Large intestine (tissue), 3 donors: ENCODE data around the gene CDH12. TPM values are rescaled to one million over a fixed set of nuclear protein-coding genes. Genes with fewer than 3 reads are reported as not detected.
A peak's percentile ranks its signal among the peaks of the same experiment; 100 is the strongest.

Source experiments
- DNase-seq, 2 donors: peaks; one replicate each; pipeline versions ENCODE4 v3.0.0 to v3.0.0-alpha.2; 2013
- H3K27ac ChIP-seq: one replicate; pipeline ENCODE4 v1.5.1; 2013; ENCODE audit warnings: low read length
- H3K27me3 ChIP-seq: 2 replicates; pipeline ENCODE4 v1.6.1; 2013; ENCODE audit warnings: low read length; ENCODE audit not compliant: control insufficient read depth, insufficient read depth
- H3K36me3 ChIP-seq: 2 replicates; pipeline ENCODE4 v1.6.1; 2013; ENCODE audit warnings: low read length; ENCODE audit not compliant: control insufficient read depth, insufficient read depth
- H3K4me1 ChIP-seq: one replicate; pipeline ENCODE4 v1.6.1; 2013; ENCODE audit warnings: low read length; ENCODE audit not compliant: control insufficient read depth, insufficient read depth
- H3K4me3 ChIP-seq: one replicate; pipeline ENCODE4 v1.5.1; 2013; ENCODE audit warnings: low read length
- H3K9me3 ChIP-seq: one replicate; pipeline ENCODE4 v1.6.1; 2013; ENCODE audit warnings: mild to moderate bottlenecking, low read depth, low read length, moderate library complexity; ENCODE audit not compliant: control insufficient read depth
- WGBS: methylation state at CpG from one replicate; pipeline ENCODE4 v1.1.5; 2013; ENCODE audit warnings: low lambda C conversion rate; ENCODE audit not compliant: insufficient coverage; 5-methylcytosine and 5-hydroxymethylcytosine counted together
- polyA plus RNA-seq: library from polyadenylated mRNA; unstranded; fragments of 120-200 nt; gene quantifications from one replicate; pipeline ENCODE4 v1.2.1, GENCODE V29; 2013

CDH12 gene
- polyA plus RNA-seq, 1 donor: 1.1 TPM

- Histone ChIP-seq H3K27ac (no peak overlapping the region), H3K27me3 (no peaks in the 10 kb centered on the region), H3K4me3 (no peak overlapping the region), H3K9me3 (no peaks in the 10 kb centered on the region), H3K36me3 (no peaks in the 10 kb centered on the region), H3K4me1 (no peaks in the 10 kb centered on the region)
- DNase-seq: no peak
- WGBS: 94% methylated on average over 3 of the region's 5 CpGs
Observed at GRCh38 chr5:21807953-21808352, 1045.2 kb downstream of the CDH12 start.

GRCh38 chr5:21806943-21807342, 1046.2 kb downstream of the CDH12 start:
- Histone ChIP-seq H3K9me3 (no peaks in the 10 kb centered on the region), H3K27ac (no peak overlapping the region), H3K36me3 (no peaks in the 10 kb centered on the region), H3K4me1 (no peaks in the 10 kb centered on the region), H3K27me3 (no peaks in the 10 kb centered on the region), H3K4me3 (no peak overlapping the region)
- DNase-seq: peak in 1 of 2 donors; percentile 16
- WGBS: no CpG with 5 or more reads among the region's 1 CpG

GRCh38 chr5:21806271-21806670, 1046.9 kb downstream of the CDH12 start:
- H3K27me3 ChIP-seq: no peaks in the 10 kb centered on the region
- H3K36me3 ChIP-seq: no peaks in the 10 kb centered on the region
- no peaks in the 10 kb centered on the region for H3K4me1 ChIP-seq
- no peak for DNase-seq
- H3K4me3 ChIP-seq: no peak overlapping the region
- no peaks in the 10 kb centered on the region for H3K9me3 ChIP-seq
- no peak overlapping the region for H3K27ac ChIP-seq
- WGBS: no CpG with 5 or more reads among the region's 3 CpGs

- 100% methylated on average over 1 of the region's 4 CpGs for WGBS
- no peak for DNase-seq
- Histone ChIP-seq H3K27me3 (no peaks in the 10 kb centered on the region), H3K9me3 (no peaks in the 10 kb centered on the region), H3K27ac (no peak overlapping the region), H3K36me3 (no peaks in the 10 kb centered on the region), H3K4me3 (no peak overlapping the region), H3K4me1 (no peaks in the 10 kb centered on the region)
Observed at GRCh38 chr5:21802869-21803490, 1050.2 kb downstream of the CDH12 start.

DNA sequence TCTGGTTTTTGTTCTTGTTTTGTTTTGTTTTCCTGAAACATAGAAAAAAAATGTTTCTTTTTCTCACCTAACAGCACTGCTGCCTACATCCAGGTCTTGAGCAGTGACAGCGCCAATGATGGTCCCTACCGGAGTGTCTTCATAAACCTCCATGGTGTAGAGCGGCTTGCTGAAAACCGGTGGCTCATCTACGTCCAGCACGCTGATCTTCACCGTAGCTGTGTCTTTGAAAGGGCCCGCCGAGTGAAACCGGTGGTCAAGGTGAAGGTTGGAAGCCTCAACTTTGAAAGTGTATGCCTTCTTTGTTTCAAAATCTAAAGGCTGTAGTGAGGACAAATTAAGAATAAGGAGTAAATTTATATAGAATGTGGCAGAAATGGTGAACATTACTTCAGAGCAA, 1051.0 kb downstream of the CDH12 start:
- Histone ChIP-seq H3K36me3 (no peaks in the 10 kb centered on the region), H3K4me3 (no peak overlapping the region), H3K27ac (no peak overlapping the region), H3K4me1 (no peaks in the 10 kb centered on the region), H3K9me3 (no peaks in the 10 kb centered on the region), H3K27me3 (no peaks in the 10 kb centered on the region)
- WGBS: no CpG with 5 or more reads among the region's 10 CpGs
- no peak for DNase-seq

- H3K4me3 ChIP-seq: no peak overlapping the region
- H3K9me3 ChIP-seq: no peaks in the 10 kb centered on the region
- WGBS: 60% methylated on average over 1 of the region's 2 CpGs
- no peaks in the 10 kb centered on the region for H3K36me3 ChIP-seq
- peaks cover 2% of the 10 kb centered on the region for H3K4me1 ChIP-seq
- no peak overlapping the region for H3K27ac ChIP-seq
- no peaks in the 10 kb centered on the region for H3K27me3 ChIP-seq
- DNase-seq: no peak
Observed at GRCh38 chr5:21792748-21793147, 1060.4 kb downstream of the CDH12 start.

GRCh38 chr5:21791304-21791703, 1061.8 kb downstream of the CDH12 start:
- 100% methylated on average over 1 of the region's 2 CpGs for WGBS
- H3K27ac ChIP-seq: no peak overlapping the region
- H3K4me1 ChIP-seq: peaks cover 2% of the 10 kb centered on the region
- H3K36me3 ChIP-seq: no peaks in the 10 kb centered on the region
- H3K27me3 ChIP-seq: no peaks in the 10 kb centered on the region
- DNase-seq: no peak
- no peak overlapping the region for H3K4me3 ChIP-seq
- no peaks in the 10 kb centered on the region for H3K9me3 ChIP-seq

GRCh38 chr5:21784487-21784886, 1068.7 kb downstream of the CDH12 start:
- H3K4me1 ChIP-seq: no peaks in the 10 kb centered on the region
- WGBS: no CpG with 5 or more reads among the region's 1 CpG
- H3K4me3 ChIP-seq: no peak overlapping the region
- H3K36me3 ChIP-seq: no peaks in the 10 kb centered on the region
- no peaks in the 10 kb centered on the region for H3K27me3 ChIP-seq
- no peak overlapping the region for H3K27ac ChIP-seq
- no peaks in the 10 kb centered on the region for H3K9me3 ChIP-seq
- DNase-seq: no peak

- Histone ChIP-seq H3K27ac (no peak overlapping the region), H3K36me3 (no peaks in the 10 kb centered on the region), H3K9me3 (no peaks in the 10 kb centered on the region), H3K4me3 (no peak overlapping the region), H3K4me1 (no peaks in the 10 kb centered on the region), H3K27me3 (no peaks in the 10 kb centered on the region)
- WGBS: 100% methylated on average over 1 of the region's 6 CpGs
- no peak for DNase-seq
Observed at GRCh38 chr5:21783074-21783679, 1070.0 kb downstream of the CDH12 start.

DNA sequence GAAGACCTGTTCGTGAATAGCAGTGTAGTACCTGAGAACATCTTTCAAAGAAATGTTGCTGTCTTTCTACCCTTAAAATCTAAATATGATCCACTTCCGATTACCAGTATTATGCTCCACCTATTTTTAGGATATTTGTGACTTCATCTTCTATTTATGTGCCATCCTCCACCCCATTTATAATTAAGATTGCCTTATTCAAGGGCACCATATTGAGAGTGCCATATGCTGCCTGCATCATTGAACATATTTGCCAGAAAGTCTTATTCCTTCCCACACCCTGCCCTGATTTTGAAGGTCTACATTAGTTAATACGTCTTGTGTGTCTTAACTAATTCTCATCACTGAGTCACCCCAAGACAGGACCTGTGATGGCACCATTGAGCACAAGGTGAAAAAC, 1076.7 kb downstream of the CDH12 start:
- Histone ChIP-seq H3K9me3 (no peaks in the 10 kb centered on the region), H3K27ac (no peak overlapping the region), H3K4me3 (no peak overlapping the region), H3K36me3 (no peaks in the 10 kb centered on the region), H3K27me3 (no peaks in the 10 kb centered on the region), H3K4me1 (no peaks in the 10 kb centered on the region)
- DNase-seq: no peak
- 100% methylated on average over 1 of the region's 3 CpGs for WGBS

DNA sequence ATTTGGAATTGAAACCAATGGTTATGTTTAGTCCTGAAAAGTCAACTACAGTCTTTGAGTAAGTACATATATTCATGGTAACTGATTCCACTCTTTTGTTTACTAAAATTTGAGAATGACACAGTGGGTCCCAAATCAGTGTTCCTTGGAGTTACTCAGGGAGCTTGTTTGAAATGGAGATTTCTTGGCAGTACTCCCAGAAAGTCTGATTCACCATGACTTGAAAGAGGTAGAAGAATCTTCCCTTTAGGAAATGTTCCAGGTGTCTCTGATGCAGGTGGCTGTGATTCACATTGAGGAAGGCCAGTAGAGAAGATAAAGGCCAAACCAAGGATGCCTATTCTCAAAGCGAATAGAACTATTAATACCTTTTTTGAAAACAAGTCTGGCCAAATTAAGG, 1078.3 kb downstream of the CDH12 start:
- H3K36me3 ChIP-seq: no peaks in the 10 kb centered on the region
- no peaks in the 10 kb centered on the region for H3K9me3 ChIP-seq
- H3K4me1 ChIP-seq: no peaks in the 10 kb centered on the region
- H3K27me3 ChIP-seq: no peaks in the 10 kb centered on the region
- no peak for DNase-seq
- H3K27ac ChIP-seq: no peak overlapping the region
- WGBS: no CpG with 5 or more reads among the region's 1 CpG
- no peak overlapping the region for H3K4me3 ChIP-seq
